Prostate gland (tissue), 2 donors: Measurements from ENCODE around the gene MICALL1. TPM values are rescaled to one million over a fixed set of nuclear protein-coding genes. Genes with fewer than 3 reads are reported as not detected.
"Not testable (repeated sequence)": the region's sequence is repeated elsewhere in the genome, so short reads cannot be mapped to it uniquely, and the experiment has no call there.

ENCODE experiments used
- DNase-seq: peaks from one replicate; pipeline ENCODE4 v3.0.0-alpha.2; 2019; ENCODE audit warnings: low spot score
- H3K27ac ChIP-seq, 2 donors: fragments of 200-600 bp; sonication (generic); 2 replicates each; pipeline ENCODE4 v1.5.1; 2017 to 2019
- H3K27me3 ChIP-seq: fragments of 200-600 bp; sonication (generic); replicated peaks from 2 replicates; pipeline ENCODE4 v1.5.1; 2019; ENCODE audit not compliant: insufficient read depth
- H3K36me3 ChIP-seq, 2 donors: fragments of 200-600 bp; sonication (generic); 1 replicate in 1 of 2; 2 replicates in 1 of 2; pipeline versions ENCODE4 v1.5.1 to v1.8.1; 2017 to 2019
- H3K4me1 ChIP-seq: fragments of 200-600 bp; sonication (generic); replicated peaks from 2 replicates; pipeline ENCODE4 v1.5.1; 2019
- H3K4me3 ChIP-seq, 2 donors: fragments of 200-600 bp; sonication (generic); 2 replicates each; pipeline ENCODE4 v1.5.1; 2017 to 2019
- H3K9me3 ChIP-seq: fragments of 200-600 bp; sonication (generic); 2 replicates; pipeline ENCODE4 v1.5.1; 2017
- POLR2A ChIP-seq: fragments of 450-650 bp; IDR thresholded peaks from one replicate; pipeline ENCODE4 v1.6.1; 2016; ENCODE audit warnings: antibody characterized with exemption, mild to moderate bottlenecking
- POLR2AphosphoS5 ChIP-seq: sonication (generic); formaldehyde crosslinking; IDR thresholded peaks from one replicate; pipeline ENCODE4 v1.6.1; 2017; ENCODE audit warnings: antibody characterized with exemption
- WGBS: methylation state at CpG from one replicate; pipeline ENCODE4 v1.1.5; 2018; 5-methylcytosine and 5-hydroxymethylcytosine counted together
- intact Hi-C: fragments of 100-400 bp; cut with DNase I; formaldehyde crosslinking; loops from one replicate; pipeline ENCODE4 v1.14.2; 2022
- total RNA-seq, 2 donors: library from RNA; depleted of rRNA; stranded (reverse); fragments of >200 nt; gene quantifications; one replicate each; pipeline ENCODE4 v1.1.0, GENCODE V29; 2016
- TF ChIP-seq, protein P1 (sequence below), 4 experiments: fragments of 200-600 bp in 2 of 4; fragments of 450-650 bp in 2 of 4; sonication (generic) in 2 of 4; IDR thresholded peaks; 1 replicate in 3 of 4; 2 replicates in 1 of 4; pipeline ENCODE4 v1.5.1; 2016 to 2019; ENCODE audit warnings: antibody characterized with exemption in 4 of 4, mild to moderate bottlenecking in 2 of 4, moderate library complexity in 2 of 4

Gene MICALL1
- total RNA-seq, 2 donors from 2014 or later = 42.8 to 62.8 TPM

DNA sequence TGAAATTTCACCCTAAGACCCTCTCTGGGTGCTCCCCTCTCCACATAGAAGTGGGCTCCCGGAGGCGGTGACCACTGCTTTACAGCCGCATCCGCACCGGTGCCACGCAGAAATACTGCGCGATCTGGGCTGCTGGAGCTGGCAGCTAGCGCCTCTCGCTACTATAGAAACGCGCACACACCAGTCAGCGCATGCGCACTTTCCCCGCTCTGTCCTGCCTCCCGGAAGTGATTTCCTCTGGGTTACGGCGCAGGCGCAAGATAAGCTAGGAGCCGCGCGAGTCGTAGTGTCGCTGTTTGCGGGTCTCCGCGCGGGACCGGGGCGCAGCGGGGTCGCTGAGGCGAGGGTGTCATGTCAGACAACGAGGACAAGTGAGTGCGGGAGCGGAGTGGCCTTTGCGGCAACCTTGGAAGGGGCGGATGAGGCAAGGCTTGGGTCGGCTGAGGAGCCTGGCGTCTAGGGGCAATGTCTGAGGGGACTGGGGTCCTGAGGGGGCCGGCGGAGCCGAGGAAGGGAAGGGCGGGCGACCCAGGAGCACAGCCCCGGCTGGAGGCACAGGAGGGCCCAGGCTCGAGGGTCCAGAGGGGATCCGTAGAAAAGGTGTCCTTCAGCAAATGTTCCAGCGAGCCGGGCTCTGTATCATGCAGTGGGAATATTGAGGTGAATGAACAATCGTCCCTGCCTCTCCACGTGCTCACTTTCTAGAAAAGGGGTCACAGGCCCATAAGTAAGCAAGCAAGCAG, 47.5 kb downstream of the MICALL1 start, which contains the start of the genes C22orf23 and POLR2F:
TSS of gene C22orf23 (minus strand) at position 165 of the 743 bp plus-strand sequence. CDS start 452 bp downstream, outside the sequence.
TSS of gene POLR2F (plus strand) at position 263 of the 743 bp plus-strand sequence. CDS start at position 352, 89 bp downstream.
- Histone ChIP-seq H3K4me1 (no peaks in the 10 kb centered on the region), H3K27me3 (no peaks in the 10 kb centered on the region), H3K4me3 (peak within 1 kb of the TSS; percentile 60 to 81), H3K27ac (peak within 1 kb of the TSS; percentile 41 to 43), H3K9me3 (no peaks in the 10 kb centered on the region), H3K36me3 (peaks cover 2 to 5% of the 10 kb centered on the region in 2 donors)
- intact Hi-C loops = loop anchor here (5.0 kb wide), 1 partner anchor 66 kb away; no protein-coding TSS in a partner anchor
- under 1% methylated on average over 52 of the region's 52 CpGs for WGBS
- TF ChIP-seq POLR2A (peak; percentile 55), POLR2AphosphoS5 (peak; percentile 99)
- TF ChIP-seq, protein P1, sequence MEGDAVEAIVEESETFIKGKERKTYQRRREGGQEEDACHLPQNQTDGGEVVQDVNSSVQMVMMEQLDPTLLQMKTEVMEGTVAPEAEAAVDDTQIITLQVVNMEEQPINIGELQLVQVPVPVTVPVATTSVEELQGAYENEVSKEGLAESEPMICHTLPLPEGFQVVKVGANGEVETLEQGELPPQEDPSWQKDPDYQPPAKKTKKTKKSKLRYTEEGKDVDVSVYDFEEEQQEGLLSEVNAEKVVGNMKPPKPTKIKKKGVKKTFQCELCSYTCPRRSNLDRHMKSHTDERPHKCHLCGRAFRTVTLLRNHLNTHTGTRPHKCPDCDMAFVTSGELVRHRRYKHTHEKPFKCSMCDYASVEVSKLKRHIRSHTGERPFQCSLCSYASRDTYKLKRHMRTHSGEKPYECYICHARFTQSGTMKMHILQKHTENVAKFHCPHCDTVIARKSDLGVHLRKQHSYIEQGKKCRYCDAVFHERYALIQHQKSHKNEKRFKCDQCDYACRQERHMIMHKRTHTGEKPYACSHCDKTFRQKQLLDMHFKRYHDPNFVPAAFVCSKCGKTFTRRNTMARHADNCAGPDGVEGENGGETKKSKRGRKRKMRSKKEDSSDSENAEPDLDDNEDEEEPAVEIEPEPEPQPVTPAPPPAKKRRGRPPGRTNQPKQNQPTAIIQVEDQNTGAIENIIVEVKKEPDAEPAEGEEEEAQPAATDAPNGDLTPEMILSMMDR (IDR thresholded peaks at IDR 0.05) = peak in 1 of 4 experiments; percentile 29
- DNase-seq = peak; percentile 93

DNA sequence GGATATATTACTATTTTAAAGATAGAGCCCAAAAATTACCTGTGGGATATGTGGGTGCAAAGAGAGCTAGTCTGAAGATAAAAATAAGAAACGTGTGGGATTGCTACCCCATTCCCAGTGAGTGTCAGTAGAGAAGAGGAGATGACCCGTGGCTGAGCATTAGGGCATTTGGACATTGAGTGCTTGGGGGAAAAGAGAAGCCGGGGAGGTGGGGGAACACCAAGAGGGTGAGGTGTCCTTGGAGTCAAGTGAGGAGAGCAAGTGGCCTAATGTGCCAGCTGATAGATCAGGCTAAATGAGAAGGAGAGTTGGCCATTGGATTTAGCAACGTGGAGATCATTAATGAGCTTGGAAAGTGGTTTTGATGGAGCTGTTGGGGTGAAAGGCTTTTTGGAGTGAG, 48.6 kb downstream of the MICALL1 start:
- Histone ChIP-seq H3K4me1 (no peaks in the 10 kb centered on the region), H3K9me3 (no peaks in the 10 kb centered on the region), H3K36me3 (peaks cover 2 to 5% of the 10 kb centered on the region in 2 donors), H3K4me3 (peak overlapping the region in 1 of 2 donors; percentile 81), H3K27ac (no peak overlapping the region), H3K27me3 (no peaks in the 10 kb centered on the region)
- TF ChIP-seq, protein P1 (IDR thresholded peaks at IDR 0.05) = no peak
- 70% methylated on average over 4 of the region's 4 CpGs for WGBS
- intact Hi-C loops = loop anchor here (5.0 kb wide), 1 partner anchor 67 kb away; no protein-coding TSS in a partner anchor
- DNase-seq = no peak

DNA sequence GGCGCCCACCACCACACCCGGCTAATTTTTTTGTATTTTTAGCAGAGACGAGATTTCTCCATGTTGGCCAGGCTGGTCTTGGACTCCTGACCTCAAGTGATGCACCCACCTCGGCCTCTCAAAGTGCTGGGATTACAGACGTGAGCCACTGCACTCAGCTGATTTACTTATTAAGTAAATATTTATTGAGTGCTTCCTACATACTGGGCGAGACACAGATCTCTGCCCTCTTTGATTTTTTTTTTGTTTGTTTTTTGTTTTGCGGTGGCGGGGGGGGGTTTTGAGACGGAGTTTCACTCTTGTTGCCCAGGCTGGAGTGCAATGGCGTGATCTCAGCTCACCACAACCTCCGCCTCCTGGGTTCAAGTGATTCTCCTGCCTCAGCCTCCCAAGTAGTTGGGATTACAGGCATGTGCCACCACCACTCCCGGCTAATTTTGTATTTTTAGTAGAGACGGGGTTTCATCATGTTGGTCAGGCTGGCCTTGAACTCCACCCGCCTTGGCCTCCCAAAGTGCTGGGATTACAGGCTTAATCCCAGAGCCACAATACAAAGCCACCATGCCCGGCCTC, 49.8 kb downstream of the MICALL1 start:
- H3K4me1 ChIP-seq, H3K9me3 ChIP-seq, H3K27ac ChIP-seq, H3K27me3 ChIP-seq, H3K4me3 ChIP-seq, intact Hi-C loops, H3K36me3 ChIP-seq, DNase-seq: not testable (repeated sequence)
- WGBS = 82% methylated on average over 15 of the region's 15 CpGs

DNA sequence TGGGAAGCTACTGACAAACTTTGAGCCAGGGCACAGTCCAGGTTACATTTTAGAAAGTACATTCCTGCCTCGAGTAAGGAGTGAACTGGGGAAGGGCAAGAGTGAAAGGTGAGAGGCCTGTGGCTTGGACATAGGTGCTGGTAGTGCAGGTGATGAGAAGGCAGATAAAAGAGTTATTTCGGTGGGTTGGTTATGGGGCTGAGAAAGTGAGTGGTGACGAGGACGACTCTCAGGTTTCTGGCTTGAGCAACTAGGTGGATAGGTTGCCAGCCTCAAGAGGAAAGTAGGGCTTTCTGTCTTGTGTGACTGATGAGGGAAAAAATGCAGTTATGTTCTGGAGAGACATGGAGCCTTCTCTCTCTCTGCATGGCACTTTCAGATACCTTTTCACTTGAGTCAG, 51.1 kb downstream of the MICALL1 start:
- WGBS = 84% methylated on average over 4 of the region's 4 CpGs
- no peak for TF ChIP-seq POLR2AphosphoS5
- TF ChIP-seq, protein P1 (IDR thresholded peaks at IDR 0.05) = no peak
- TF ChIP-seq POLR2A = no peak
- intact Hi-C loops = no loop called here
- Histone ChIP-seq H3K27me3 (no peaks in the 10 kb centered on the region), H3K27ac (no peak overlapping the region), H3K4me3 (no peak overlapping the region), H3K4me1 (no peaks in the 10 kb centered on the region), H3K9me3 (no peaks in the 10 kb centered on the region), H3K36me3 (peaks cover 2 to 12% of the 10 kb centered on the region in 2 donors)
- DNase-seq = no peak

DNA sequence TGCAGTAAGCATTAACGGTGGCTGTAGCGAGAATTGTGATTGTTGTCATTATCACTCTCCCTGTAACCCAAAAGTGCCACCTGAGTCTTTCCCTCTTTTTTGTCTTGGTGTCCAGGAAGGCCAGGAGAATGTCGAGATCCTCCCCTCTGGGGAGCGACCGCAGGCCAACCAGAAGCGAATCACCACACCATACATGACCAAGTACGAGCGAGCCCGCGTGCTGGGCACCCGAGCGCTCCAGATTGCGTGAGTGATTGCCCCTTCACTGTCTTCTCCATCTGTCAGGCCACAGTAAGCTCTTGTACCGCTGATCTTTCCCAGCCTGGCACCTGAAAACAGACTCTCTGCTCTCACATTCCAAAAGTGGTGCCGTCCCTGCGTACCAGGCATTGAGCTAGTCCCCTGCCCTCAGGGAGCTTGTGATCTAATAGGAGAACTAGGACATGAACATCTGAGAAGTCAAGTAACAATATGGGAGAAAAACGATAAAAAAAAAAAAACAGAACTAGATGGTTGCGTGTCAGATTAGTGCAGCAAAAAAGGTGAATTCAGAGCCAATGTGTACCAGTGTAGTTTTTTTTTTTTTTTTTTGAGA, 53.2 kb downstream of the MICALL1 start:
- Histone ChIP-seq H3K4me3 (no peak overlapping the region), H3K4me1 (no peaks in the 10 kb centered on the region), H3K36me3 (peaks cover 2 to 13% of the 10 kb centered on the region in 2 donors), H3K27me3 (no peaks in the 10 kb centered on the region), H3K9me3 (no peaks in the 10 kb centered on the region), H3K27ac (no peak overlapping the region)
- no peak for TF ChIP-seq POLR2A
- TF ChIP-seq, protein P1 (IDR thresholded peaks at IDR 0.05) = no peak
- no peak for TF ChIP-seq POLR2AphosphoS5
- WGBS = 96% methylated on average over 18 of the region's 18 CpGs
- no peak for DNase-seq
- intact Hi-C loops = no loop called here
